Measurements from ENCODE around the gene MSH6. TPM values are rescaled to one million over a fixed set of nuclear protein-coding genes. Genes with fewer than 3 reads are reported as not detected.

The MSH6 gene
- total RNA-seq (2014; rRNA removed) = 70.3 and 87.7 TPM in 2 replicates
- 29.3 TPM for polyA plus RNA-seq (2012)

GRCh38 chr2:47782671-47783485 is at the start of gene MSH6:
Gene MSH6 (plus strand): TSS chr2:47783145. CDS start chr2:47783234, 89 bp downstream.
- peak; percentile 85 for DNase-seq (ENCODE audit: low read depth)

- no peak for DNase-seq (ENCODE audit: low read depth)
Measured at GRCh38 chr2:47735136-47735869, 47.6 kb upstream of the MSH6 start.

GRCh38 chr2:47735912-47736311 is 47.0 kb upstream of the MSH6 start:
- DNase-seq (ENCODE audit: low read depth) = no peak

- DNase-seq (ENCODE audit: low read depth) = no peak
Measured at GRCh38 chr2:47737191-47737975, 45.6 kb upstream of the MSH6 start.

GRCh38 chr2:47738331-47738730 is 44.6 kb upstream of the MSH6 start:
- no peak for DNase-seq (ENCODE audit: low read depth)

GRCh38 chr2:47741101-47741500 is 41.8 kb upstream of the MSH6 start:
- DNase-seq (ENCODE audit: low read depth) = no peak

- no peak for DNase-seq (ENCODE audit: low read depth)
Measured at GRCh38 chr2:47741637-47742036, 41.3 kb upstream of the MSH6 start.

GRCh38 chr2:47744074-47744473 is 38.9 kb upstream of the MSH6 start:
- DNase-seq (ENCODE audit: low read depth) = no peak

- no peak for DNase-seq (ENCODE audit: low read depth)
Measured at GRCh38 chr2:47747878-47748277, 35.1 kb upstream of the MSH6 start.

GRCh38 chr2:47751856-47752414 is 31.0 kb upstream of the MSH6 start:
- DNase-seq (ENCODE audit: low read depth) = no peak

- DNase-seq (ENCODE audit: low read depth) = no peak
Measured at GRCh38 chr2:47767497-47767844, 15.5 kb upstream of the MSH6 start.

GRCh38 chr2:47767880-47768609 is 14.9 kb upstream of the MSH6 start:
- DNase-seq (ENCODE audit: low read depth) = peak; percentile 41

- no peak for DNase-seq (ENCODE audit: low read depth)
Measured at GRCh38 chr2:47769318-47769717, 13.6 kb upstream of the MSH6 start.

GRCh38 chr2:47771211-47771610 is 11.7 kb upstream of the MSH6 start:
- DNase-seq (ENCODE audit: low read depth) = peak; percentile 94

- DNase-seq (ENCODE audit: low read depth) = no peak
Measured at GRCh38 chr2:47772343-47772742, 10.6 kb upstream of the MSH6 start.

- DNase-seq (ENCODE audit: low read depth) = no peak
Measured at GRCh38 chr2:47774567-47774966, 8.4 kb upstream of the MSH6 start.

GRCh38 chr2:47777277-47777937 is 5.5 kb upstream of the MSH6 start:
- no peak for DNase-seq (ENCODE audit: low read depth)

GRCh38 chr2:47778698-47779425 is 4.1 kb upstream of the MSH6 start:
- DNase-seq (ENCODE audit: low read depth) = no peak

GRCh38 chr2:47779426-47779790 is 3.5 kb upstream of the MSH6 start:
- no peak for DNase-seq (ENCODE audit: low read depth)

GRCh38 chr2:47782381-47782670 is 619 bp upstream of the MSH6 start:
- DNase-seq (ENCODE audit: low read depth) = no peak

All from LHCN-M2 (cell line).